Measurements from ENCODE around the gene AOAH.

DNA sequence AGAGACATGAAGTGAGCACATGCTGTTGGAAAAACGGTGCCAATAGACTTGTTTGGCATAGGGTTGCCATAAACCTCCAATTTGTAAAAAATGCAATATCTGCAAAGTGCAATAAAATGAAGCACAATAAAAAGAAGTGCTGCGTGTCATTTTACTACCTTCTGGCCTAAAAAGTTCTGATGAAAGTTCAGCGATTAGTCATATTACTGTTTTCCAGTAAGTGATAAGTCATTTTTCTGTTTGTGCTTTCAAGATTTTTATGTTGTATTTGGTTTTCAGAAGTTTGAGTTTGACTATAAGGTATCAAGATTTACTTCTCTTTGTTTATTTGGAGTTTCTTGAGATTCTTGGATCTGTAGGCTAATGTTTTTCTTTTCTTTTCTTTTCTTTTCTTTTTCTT, 16.8 kb downstream of the AOAH start:
- TF ChIP-seq EZH2 (IDR thresholded peaks at IDR 0.05; ENCODE audit: insufficient read depth, poor library complexity, severe bottlenecking) (no peak), EZH2phosphoT487 (IDR thresholded peaks at IDR 0.05; ENCODE audit: insufficient read depth, low read depth) (no peak)

Measured in GM23248 (cell line).